Kidney (tissue), 14 donors: ENCODE data around the gene STPG3. TPM values are rescaled to one million over a fixed set of nuclear protein-coding genes. Genes with fewer than 3 reads are reported as not detected.
A peak's percentile ranks its signal among the peaks of the same experiment; 100 is the strongest.

ENCODE experiments used
- DNase-seq, 5 donors: peaks; one replicate each; pipeline ENCODE4 v3.0.0-alpha.2; 2013 to 2020
- FAIRE-seq: peaks from 2 replicates; lab custom pipeline; 2012; peaks lifted over from hg19 to GRCh38; lab: Jason Lieb, UNC
- H3K27ac ChIP-seq, 2 donors: one replicate each; pipeline ENCODE4 v1.7.0; 2013; ENCODE audit warnings: low read depth in 2 of 2, low read length in 2 of 2, inconsistent platforms in 1 of 2
- H3K27me3 ChIP-seq: one replicate; pipeline ENCODE4 v1.7.1; 2013; ENCODE audit warnings: low read length, inconsistent platforms; ENCODE audit not compliant: control insufficient read depth, insufficient read depth
- H3K36me3 ChIP-seq, 3 donors: one replicate each; pipeline versions ENCODE4 v1.7.0 to v1.7.1; 2013; ENCODE audit warnings: low read length in 3 of 3, control low read depth in 1 of 3, inconsistent platforms in 1 of 3; ENCODE audit not compliant: insufficient read depth in 3 of 3, control insufficient read depth in 2 of 3
- H3K4me1 ChIP-seq, 3 donors: one replicate each; pipeline versions ENCODE4 v1.7.0 to v1.7.1; 2013; ENCODE audit warnings: low read length in 3 of 3, inconsistent platforms in 1 of 3, low read depth in 1 of 3; ENCODE audit not compliant: control insufficient read depth in 2 of 3, insufficient read depth in 2 of 3
- H3K4me3 ChIP-seq, 3 donors: one replicate each; pipeline versions ENCODE4 v1.7.0 to v1.8.1; 2013; ENCODE audit warnings: low read length in 3 of 3, control low read depth in 1 of 3, inconsistent platforms in 1 of 3
- H3K9ac ChIP-seq, 3 donors: one replicate each; pipeline versions ENCODE4 v1.7.0 to v1.7.1; 2013; ENCODE audit warnings: low read length in 3 of 3, control low read depth in 1 of 3, inconsistent platforms in 1 of 3
- H3K9me3 ChIP-seq, 3 donors: one replicate each; pipeline versions ENCODE4 v1.7.0 to v1.7.1; 2013; ENCODE audit warnings: low read length in 3 of 3, control low read depth in 1 of 3, inconsistent platforms in 1 of 3; ENCODE audit not compliant: control insufficient read depth in 2 of 3, insufficient read depth in 1 of 3
- CTCF ChIP-seq: IDR thresholded peaks from 3 replicates; pipeline ENCODE4 v1.5.1; 2012; ENCODE audit warnings: mild to moderate bottlenecking, moderate library complexity, borderline replicate concordance; ENCODE audit not compliant: insufficient read depth; ENCODE audit errors: extremely low read depth
- intact Hi-C: fragments of 100-400 bp; cut with DNase I; formaldehyde crosslinking; loops from one replicate; pipeline ENCODE4 v1.11.1; 2022
- polyA plus RNA-seq: library from polyadenylated mRNA; stranded (reverse); fragments of 350-450 nt; fragmentation: Illumina TruSeq; extraction: RNeasy Lipid Tissue Mini Kit (QIAGEN cat#74804); gene quantifications from one replicate; pipeline ENCODE4 v1.2.3, GENCODE V29; 2014; ENCODE audit warnings: low read depth, low replicate concordance; ENCODE audit not compliant: insufficient read depth
- total RNA-seq: library from RNA; stranded (reverse); fragmentation: NEBNext Ultra II Directional; extraction: Animal tissue kit (Norgen Biotek cat#: 25700); gene quantifications from one replicate; pipeline ENCODE4 v1.2.1, GENCODE V29; 2021
- donor health status: control.
- donor health status: control.
- donor health status: control.
- donor health status: control.
- donor health status: control.
- donor health status: DM: yes; HTN: yes; CAD: no.
- donor health status: Normal renal cell carcinoma (clear cell type).

STPG3 gene
- total and polyA plus RNA-seq, 2 donors from 2014 or later, result 0.38 TPM; not detected in 1

- Histone ChIP-seq H3K4me1 (peaks cover 0 to 23% (median 11%) of the 10 kb centered on the region in 3 donors), H3K27me3 (no peaks in the 10 kb centered on the region), H3K4me3 (peak overlapping the region in 1 of 3 donors; percentile 25), H3K9ac (no peak overlapping the region), H3K27ac (no peak overlapping the region), H3K9me3 (no peaks in the 10 kb centered on the region), H3K36me3 (no peaks in the 10 kb centered on the region)
- TF ChIP-seq CTCF, result no peak
- intact Hi-C loops, result loop anchor here (10.0 kb wide), 1 partner anchor 117 kb away; the partner anchor contains the start of gene DPP7
- DNase-seq (no peak), FAIRE-seq (no peak)
Measured at GRCh38 chr9:137232101-137232500, 19.0 kb upstream of the STPG3 start.

- Histone ChIP-seq H3K9me3 (no peaks in the 10 kb centered on the region), H3K36me3 (no peaks in the 10 kb centered on the region), H3K4me1 (peaks cover 0 to 19% (median 9%) of the 10 kb centered on the region in 3 donors), H3K27ac (no peak overlapping the region), H3K9ac (no peak overlapping the region), H3K4me3 (peak overlapping the region in 1 of 3 donors; percentile 25), H3K27me3 (no peaks in the 10 kb centered on the region)
- TF ChIP-seq CTCF, result no peak
- FAIRE-seq (no peak), DNase-seq (no peak)
- intact Hi-C loops, result loop anchor here (10.0 kb wide), 1 partner anchor 118 kb away; the partner anchor contains the start of gene DPP7
Measured at GRCh38 chr9:137232510-137232909, 18.6 kb upstream of the STPG3 start.

GRCh38 chr9:137233143-137233980 lies 17.7 kb upstream of the STPG3 start:
- Histone ChIP-seq H3K4me1 (peaks cover 0 to 16% (median 9%) of the 10 kb centered on the region in 3 donors), H3K36me3 (no peaks in the 10 kb centered on the region), H3K27ac (no peak overlapping the region), H3K27me3 (no peaks in the 10 kb centered on the region), H3K9ac (no peak overlapping the region), H3K4me3 (no peak overlapping the region), H3K9me3 (no peaks in the 10 kb centered on the region)
- DNase-seq (no peak), FAIRE-seq (no peak)
- no peak for TF ChIP-seq CTCF
- intact Hi-C loops, result loop anchor here (10.0 kb wide), 1 partner anchor 119 kb away; the partner anchor contains the start of gene DPP7
